HG02852 (cell line): ENCODE measurements around the gene KCNN4.

Source experiments
- ATAC-seq: cut with Tn5 transposase; IDR thresholded peaks from one replicate; pipeline ENCODE4 v1.9.1; 2021; ENCODE audit warnings: mild to moderate bottlenecking, moderate library complexity; ENCODE audit not compliant: unreplicated experiment

The KCNN4 gene

GRCh38 chr19:43799502-43800142 lies 18.8 kb upstream of the KCNN4 start:
- no peak for ATAC-seq

- no peak for ATAC-seq
Measured at GRCh38 chr19:43798546-43799409, 18.0 kb upstream of the KCNN4 start.

GRCh38 chr19:43798026-43798545 lies 17.3 kb upstream of the KCNN4 start:
- no peak for ATAC-seq

GRCh38 chr19:43797556-43797955 lies 16.8 kb upstream of the KCNN4 start:
- no peak for ATAC-seq

- ATAC-seq = no peak
Measured at GRCh38 chr19:43797118-43797517, 16.3 kb upstream of the KCNN4 start.

- no peak for ATAC-seq
Measured at GRCh38 chr19:43790587-43790986, 9.8 kb upstream of the KCNN4 start.

GRCh38 chr19:43789029-43789428 lies 8.3 kb upstream of the KCNN4 start:
- ATAC-seq = no peak

GRCh38 chr19:43786665-43787064 lies 5.9 kb upstream of the KCNN4 start:
- no peak for ATAC-seq

- ATAC-seq = no peak
Measured at GRCh38 chr19:43784981-43785808, 4.4 kb upstream of the KCNN4 start.

- ATAC-seq = no peak
Measured at GRCh38 chr19:43784241-43784980, 3.6 kb upstream of the KCNN4 start.

GRCh38 chr19:43783636-43784035 lies 2.9 kb upstream of the KCNN4 start:
- ATAC-seq = no peak

GRCh38 chr19:43782689-43783231 lies 2.0 kb upstream of the KCNN4 start:
- no peak for ATAC-seq

GRCh38 chr19:43782311-43782660 lies 1.5 kb upstream of the KCNN4 start:
- ATAC-seq = no peak

GRCh38 chr19:43781630-43782310 lies 997 bp upstream of the KCNN4 start:
- no peak for ATAC-seq

GRCh38 chr19:43779820-43780219 lies 953 bp downstream of the KCNN4 start:
- ATAC-seq = no peak

- ATAC-seq = no peak
Measured at GRCh38 chr19:43779147-43779819, 1.5 kb downstream of the KCNN4 start.

GRCh38 chr19:43778651-43779050 lies 2.1 kb downstream of the KCNN4 start:
- no peak for ATAC-seq

GRCh38 chr19:43777163-43777695 lies 3.5 kb downstream of the KCNN4 start:
- ATAC-seq = no peak

- ATAC-seq = no peak
Measured at GRCh38 chr19:43776286-43776685, 4.5 kb downstream of the KCNN4 start.
